ENCODE data around the gene ANXA10.
A peak's percentile ranks its signal among the peaks of the same experiment; 100 is the strongest.
"Not testable (repeated sequence)": the region's sequence is repeated elsewhere in the genome, so short reads cannot be mapped to it uniquely, and the experiment has no call there.

Gene ANXA10

GRCh38 chr4:168119100-168119499 lies 26.8 kb downstream of the ANXA10 start:
- no peak for DNase-seq

- no peak for DNase-seq
Measured at GRCh38 chr4:168119890-168120289, 27.6 kb downstream of the ANXA10 start.

- no peak for DNase-seq
Measured at GRCh38 chr4:168120811-168121210, 28.5 kb downstream of the ANXA10 start.

GRCh38 chr4:168124008-168124641 lies 31.8 kb downstream of the ANXA10 start:
- no peak for DNase-seq

GRCh38 chr4:168126952-168127351 lies 34.6 kb downstream of the ANXA10 start:
- no peak for DNase-seq

- no peak for DNase-seq
Measured at GRCh38 chr4:168128601-168129000, 36.3 kb downstream of the ANXA10 start.

GRCh38 chr4:168129046-168129772 lies 36.9 kb downstream of the ANXA10 start:
- no peak for DNase-seq

- no peak for DNase-seq
Measured at GRCh38 chr4:168129802-168130201, 37.5 kb downstream of the ANXA10 start.

GRCh38 chr4:168131196-168131595 lies 38.9 kb downstream of the ANXA10 start:
- no peak for DNase-seq

GRCh38 chr4:168134651-168135050 lies 42.3 kb downstream of the ANXA10 start:
- DNase-seq, result no peak

- not testable (repeated sequence) for DNase-seq
Measured at GRCh38 chr4:168135860-168136259, 43.5 kb downstream of the ANXA10 start.

GRCh38 chr4:168137695-168138094 lies 45.4 kb downstream of the ANXA10 start:
- not testable (repeated sequence) for DNase-seq

- DNase-seq, result no peak
Measured at GRCh38 chr4:168138143-168138542, 45.8 kb downstream of the ANXA10 start.

- no peak for DNase-seq
Measured at GRCh38 chr4:168139336-168139735, 47.0 kb downstream of the ANXA10 start.

- DNase-seq, result no peak
Measured at GRCh38 chr4:168141733-168142132, 49.4 kb downstream of the ANXA10 start.

GRCh38 chr4:168143601-168144000 lies 51.3 kb downstream of the ANXA10 start:
- DNase-seq, result no peak

- DNase-seq, result no peak
Measured at GRCh38 chr4:168150420-168151050, 58.2 kb downstream of the ANXA10 start.

GRCh38 chr4:168151327-168151726 lies 59.0 kb downstream of the ANXA10 start:
- DNase-seq, result no peak

GRCh38 chr4:168152837-168153500 lies 60.6 kb downstream of the ANXA10 start:
- no peak for DNase-seq

- DNase-seq, result peak; percentile 45
Measured at GRCh38 chr4:168153596-168154440, 61.5 kb downstream of the ANXA10 start.

- DNase-seq, result no peak
Measured at GRCh38 chr4:168154546-168155277, 62.4 kb downstream of the ANXA10 start.

GRCh38 chr4:168162604-168163003 lies 70.3 kb downstream of the ANXA10 start:
- no peak for DNase-seq
